GM10248 (cell line): ENCODE results near the gene CADM1.

Experiments used
- CTCF ChIA-PET: fragments of 300-600 bp; sonication (Branson Sonifier 250); formaldehyde crosslinking; extraction: SDS; loops from one replicate; lab custom pipeline; 2021; ENCODE audit warnings: antibody characterized with exemption; lab: Yijun Ruan, JAX
- POLR2A ChIA-PET: fragments of 350-650 bp; sonication (Branson Sonifier 250); formaldehyde crosslinking; extraction: SDS; loops from one replicate; lab custom pipeline; 2020; ENCODE audit warnings: antibody characterized with exemption; lab: Yijun Ruan, JAX
- DNase-seq: peaks from one replicate; pipeline ENCODE4 v3.0.0; 2012; ENCODE audit errors: extremely low spot score
- TF ChIP-seq, protein P1 (sequence below): IDR thresholded peaks from 2 replicates; pipeline ENCODE4 v1.5.1; 2012; ENCODE audit warnings: mild to moderate bottlenecking, low read depth; ENCODE audit errors: extremely low read depth, missing control alignments, control extremely low read depth

Gene CADM1

DNA sequence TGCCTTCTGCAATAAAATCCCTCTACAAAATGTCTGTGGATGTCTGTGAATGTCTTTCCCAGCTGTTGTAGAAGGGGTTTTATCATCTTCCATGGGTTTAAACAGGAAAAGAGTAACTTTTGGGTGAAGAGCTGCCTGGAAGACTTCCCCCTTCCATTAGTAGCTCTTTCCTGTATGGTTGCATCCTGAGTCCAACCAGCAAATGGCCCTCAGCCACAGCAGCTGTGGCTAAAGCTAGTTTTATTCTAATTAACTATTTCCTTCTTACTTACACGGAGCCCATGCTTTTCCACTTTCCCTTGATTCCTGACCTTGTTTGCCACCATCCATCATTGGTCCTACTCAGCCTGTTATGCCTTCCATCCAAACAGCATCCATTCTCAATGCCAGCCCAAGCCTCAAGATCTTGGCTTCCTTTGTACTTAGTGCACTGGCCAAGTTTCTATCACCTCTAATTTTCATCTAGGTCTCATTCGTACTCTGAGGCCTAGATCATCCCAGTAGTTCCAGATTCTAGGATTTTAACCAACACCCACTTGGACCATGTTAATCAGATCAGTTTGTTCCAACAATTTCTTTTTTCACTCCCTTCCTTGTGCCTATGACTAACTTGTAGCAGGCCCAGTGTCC is 41.5 kb upstream of the CADM1 start:
- ChIA-PET POLR2A (no interaction called here), CTCF (interaction anchor here (1.2 kb wide), 1 partner anchor 17 kb away, joined by 4 read pairs; no protein-coding TSS in a partner anchor)
- DNase-seq, result no peak
- TF ChIP-seq, protein P1, sequence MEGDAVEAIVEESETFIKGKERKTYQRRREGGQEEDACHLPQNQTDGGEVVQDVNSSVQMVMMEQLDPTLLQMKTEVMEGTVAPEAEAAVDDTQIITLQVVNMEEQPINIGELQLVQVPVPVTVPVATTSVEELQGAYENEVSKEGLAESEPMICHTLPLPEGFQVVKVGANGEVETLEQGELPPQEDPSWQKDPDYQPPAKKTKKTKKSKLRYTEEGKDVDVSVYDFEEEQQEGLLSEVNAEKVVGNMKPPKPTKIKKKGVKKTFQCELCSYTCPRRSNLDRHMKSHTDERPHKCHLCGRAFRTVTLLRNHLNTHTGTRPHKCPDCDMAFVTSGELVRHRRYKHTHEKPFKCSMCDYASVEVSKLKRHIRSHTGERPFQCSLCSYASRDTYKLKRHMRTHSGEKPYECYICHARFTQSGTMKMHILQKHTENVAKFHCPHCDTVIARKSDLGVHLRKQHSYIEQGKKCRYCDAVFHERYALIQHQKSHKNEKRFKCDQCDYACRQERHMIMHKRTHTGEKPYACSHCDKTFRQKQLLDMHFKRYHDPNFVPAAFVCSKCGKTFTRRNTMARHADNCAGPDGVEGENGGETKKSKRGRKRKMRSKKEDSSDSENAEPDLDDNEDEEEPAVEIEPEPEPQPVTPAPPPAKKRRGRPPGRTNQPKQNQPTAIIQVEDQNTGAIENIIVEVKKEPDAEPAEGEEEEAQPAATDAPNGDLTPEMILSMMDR, result no peak

DNA sequence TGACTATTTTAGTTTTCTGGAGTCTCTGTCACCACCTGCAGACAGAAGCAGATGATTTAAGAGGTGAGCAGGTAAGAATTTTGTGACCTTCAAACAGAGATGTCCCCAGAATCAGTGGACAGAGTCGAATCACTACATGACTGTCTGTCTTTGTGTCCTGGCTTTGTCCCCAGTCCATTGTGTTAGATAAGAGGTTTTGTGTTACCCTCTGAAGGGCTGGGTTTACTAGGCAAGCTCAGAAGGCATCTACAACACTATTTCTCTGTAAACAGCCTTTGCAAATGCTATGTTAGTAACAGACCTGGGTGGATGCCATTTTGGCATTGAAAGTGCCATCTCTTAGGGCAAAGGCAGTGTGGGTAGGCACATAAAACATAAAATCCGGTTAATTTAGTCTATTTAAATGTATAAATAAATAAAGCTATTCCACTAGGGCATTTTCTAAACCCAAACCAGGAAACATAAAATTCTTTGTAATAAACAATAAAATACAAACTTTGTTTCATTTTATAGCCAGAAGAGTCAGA is 40.3 kb upstream of the CADM1 start:
- DNase-seq, result no peak
- ChIA-PET POLR2A (no interaction called here), CTCF (interaction anchor here (1.2 kb wide), 1 partner anchor 18 kb away, joined by 4 read pairs; no protein-coding TSS in a partner anchor)
- TF ChIP-seq, protein P1, result no peak

DNA sequence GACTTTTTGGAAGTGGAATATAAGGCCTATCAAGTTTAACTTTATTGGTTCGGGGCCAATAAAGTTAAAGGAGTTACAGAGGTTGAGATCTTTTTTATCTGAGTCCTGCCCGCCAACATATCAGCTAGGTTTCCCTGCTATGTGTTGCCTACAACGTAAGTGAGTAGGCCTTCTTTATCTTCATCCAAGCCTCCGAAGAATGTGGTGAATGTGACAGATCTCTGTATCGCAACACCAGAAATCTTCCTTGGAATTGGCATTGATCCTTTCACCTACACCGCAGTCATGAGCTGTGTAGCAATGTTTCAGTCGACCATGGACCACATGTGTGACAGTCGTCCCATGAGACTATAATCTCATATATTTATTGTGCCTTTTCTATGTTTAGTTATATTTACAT is 37.3 kb upstream of the CADM1 start:
- TF ChIP-seq, protein P1, result no peak
- ChIA-PET CTCF (no interaction called here), POLR2A (no interaction called here)
- no peak for DNase-seq

DNA sequence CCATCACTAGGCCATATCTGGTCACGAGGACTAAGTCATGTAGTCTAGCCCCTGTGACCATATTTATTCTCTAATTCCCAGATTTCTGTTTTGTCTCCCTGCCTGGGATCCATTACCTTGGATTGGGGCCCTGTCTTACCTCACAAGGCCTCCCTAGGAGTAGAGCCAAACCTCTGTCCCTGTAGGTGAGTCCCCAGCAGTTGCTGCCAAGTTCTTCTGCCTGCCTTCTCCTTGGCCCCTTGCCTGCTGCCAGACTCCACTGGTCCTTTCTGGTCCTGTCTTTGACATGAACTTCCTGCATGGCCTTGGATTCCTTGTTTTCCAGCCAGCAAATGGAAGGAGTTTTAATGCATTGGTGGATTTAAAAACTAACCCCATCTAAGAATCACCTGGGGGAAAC is 35.6 kb upstream of the CADM1 start:
- CTCF ChIA-PET, result no interaction called here
- TF ChIP-seq, protein P1, result no peak
- no peak for DNase-seq
- POLR2A ChIA-PET, result no interaction called here

DNA sequence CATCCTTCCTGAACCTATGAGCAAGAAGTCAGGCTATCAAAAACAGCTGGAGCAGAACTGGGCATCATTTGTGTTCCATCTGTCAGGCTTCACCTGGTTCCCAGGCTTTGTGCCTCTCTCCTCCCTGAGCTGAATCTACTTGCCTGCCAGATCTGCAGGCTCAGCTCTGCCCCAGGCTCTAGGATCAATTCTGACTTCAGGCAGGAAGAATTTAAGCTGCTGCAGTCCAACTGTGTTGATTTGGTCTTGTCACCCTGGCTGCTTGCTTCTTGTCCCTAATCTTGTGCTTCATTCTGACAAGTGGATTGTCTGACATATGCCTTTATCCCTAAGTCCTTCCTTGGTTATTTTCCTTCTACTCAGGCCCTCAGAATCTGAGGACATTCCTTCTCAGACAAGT is 31.6 kb upstream of the CADM1 start:
- TF ChIP-seq, protein P1, result no peak
- no peak for DNase-seq
- POLR2A ChIA-PET, result no interaction called here
- CTCF ChIA-PET, result interaction anchor here (1.7 kb wide), 1 partner anchor 38 kb away, joined by 3 read pairs; no protein-coding TSS in a partner anchor

DNA sequence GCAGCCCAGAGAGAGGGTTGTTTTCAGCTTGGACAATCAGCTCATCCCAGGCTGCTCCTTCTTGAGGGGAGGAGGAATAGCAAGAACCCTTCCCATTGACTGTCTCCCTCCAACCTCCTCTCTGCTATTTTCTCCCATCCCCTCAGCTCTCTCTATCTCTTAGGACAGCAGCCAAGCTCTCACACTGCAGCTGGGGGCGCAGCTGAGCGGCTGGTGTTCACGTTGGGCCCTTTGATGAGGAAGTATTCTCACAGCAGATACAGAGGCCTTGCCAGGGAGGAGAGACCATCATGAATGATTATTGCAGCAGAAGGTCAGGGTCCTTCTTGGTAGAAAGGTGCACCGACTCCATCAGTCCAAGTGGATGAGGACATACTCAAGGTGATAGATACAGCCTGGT is 26.5 kb upstream of the CADM1 start:
- DNase-seq, result peak; percentile 10

More for the DNA sequence above, 26.5 kb upstream of the CADM1 start:
- POLR2A ChIA-PET, result no interaction called here
- CTCF ChIA-PET, result interaction anchor here (0.7 to 1.5 kb wide), 5 partner anchors 9 to 32 kb away, joined by 3 to 4 read pairs (median 4); no protein-coding TSS in a partner anchor
- TF ChIP-seq, protein P1, result no peak
